Measurements from ENCODE around the gene TXN2.

The TXN2 gene

DNA sequence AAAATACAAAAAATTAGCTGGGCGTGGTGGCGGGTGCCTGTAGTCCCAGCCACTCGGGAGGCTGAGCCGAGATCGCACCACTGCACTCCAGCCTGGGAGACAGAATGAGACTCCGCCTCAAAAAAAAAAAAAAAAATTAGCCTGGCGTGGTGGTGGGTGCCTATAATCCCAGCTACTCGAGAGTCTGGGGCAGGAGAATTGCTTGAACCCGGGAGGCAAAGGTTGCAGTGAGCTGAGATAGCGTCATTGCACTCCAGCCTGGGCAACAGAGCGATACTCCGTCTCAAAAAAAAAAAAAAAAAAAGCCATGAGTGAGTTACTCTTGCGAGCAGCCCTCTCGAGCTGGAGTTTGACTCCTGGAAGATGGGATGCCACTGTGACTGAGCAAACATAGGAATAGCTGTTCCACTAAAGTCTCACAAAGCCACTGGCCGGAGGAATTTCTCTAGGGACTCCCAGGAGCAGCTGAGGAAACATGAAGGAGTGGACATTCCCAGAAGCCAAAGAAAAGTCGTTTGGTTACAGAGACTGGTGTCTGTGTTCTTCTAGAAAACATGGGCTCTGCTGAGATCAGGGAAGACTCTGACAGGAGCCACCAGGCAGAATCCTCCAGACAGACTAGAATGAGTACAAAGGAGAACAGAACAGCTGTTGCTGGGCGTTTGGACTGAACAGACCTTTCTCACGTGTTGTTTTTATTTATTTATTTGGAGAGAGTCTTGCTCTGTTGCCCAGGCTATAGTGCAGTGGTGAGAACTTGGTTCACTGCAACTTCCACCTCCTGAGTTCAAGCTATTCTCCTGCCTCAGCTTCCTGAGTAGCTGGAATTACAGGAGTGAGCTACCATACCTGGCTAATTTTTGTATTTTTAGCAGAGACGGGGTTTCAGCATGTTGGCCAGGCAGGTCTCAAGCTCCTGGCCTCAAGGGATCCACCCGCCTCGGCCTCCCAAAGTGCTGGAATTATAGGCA, 61.2 kb downstream of the TXN2 start:
- no peak for DNase-seq (ENCODE audit: low spot score)
- TF ChIP-seq, protein P1, sequence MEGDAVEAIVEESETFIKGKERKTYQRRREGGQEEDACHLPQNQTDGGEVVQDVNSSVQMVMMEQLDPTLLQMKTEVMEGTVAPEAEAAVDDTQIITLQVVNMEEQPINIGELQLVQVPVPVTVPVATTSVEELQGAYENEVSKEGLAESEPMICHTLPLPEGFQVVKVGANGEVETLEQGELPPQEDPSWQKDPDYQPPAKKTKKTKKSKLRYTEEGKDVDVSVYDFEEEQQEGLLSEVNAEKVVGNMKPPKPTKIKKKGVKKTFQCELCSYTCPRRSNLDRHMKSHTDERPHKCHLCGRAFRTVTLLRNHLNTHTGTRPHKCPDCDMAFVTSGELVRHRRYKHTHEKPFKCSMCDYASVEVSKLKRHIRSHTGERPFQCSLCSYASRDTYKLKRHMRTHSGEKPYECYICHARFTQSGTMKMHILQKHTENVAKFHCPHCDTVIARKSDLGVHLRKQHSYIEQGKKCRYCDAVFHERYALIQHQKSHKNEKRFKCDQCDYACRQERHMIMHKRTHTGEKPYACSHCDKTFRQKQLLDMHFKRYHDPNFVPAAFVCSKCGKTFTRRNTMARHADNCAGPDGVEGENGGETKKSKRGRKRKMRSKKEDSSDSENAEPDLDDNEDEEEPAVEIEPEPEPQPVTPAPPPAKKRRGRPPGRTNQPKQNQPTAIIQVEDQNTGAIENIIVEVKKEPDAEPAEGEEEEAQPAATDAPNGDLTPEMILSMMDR (IDR thresholded peaks at IDR 0.05; ENCODE audit: extremely low read depth, missing control alignments), result no peak

DNA sequence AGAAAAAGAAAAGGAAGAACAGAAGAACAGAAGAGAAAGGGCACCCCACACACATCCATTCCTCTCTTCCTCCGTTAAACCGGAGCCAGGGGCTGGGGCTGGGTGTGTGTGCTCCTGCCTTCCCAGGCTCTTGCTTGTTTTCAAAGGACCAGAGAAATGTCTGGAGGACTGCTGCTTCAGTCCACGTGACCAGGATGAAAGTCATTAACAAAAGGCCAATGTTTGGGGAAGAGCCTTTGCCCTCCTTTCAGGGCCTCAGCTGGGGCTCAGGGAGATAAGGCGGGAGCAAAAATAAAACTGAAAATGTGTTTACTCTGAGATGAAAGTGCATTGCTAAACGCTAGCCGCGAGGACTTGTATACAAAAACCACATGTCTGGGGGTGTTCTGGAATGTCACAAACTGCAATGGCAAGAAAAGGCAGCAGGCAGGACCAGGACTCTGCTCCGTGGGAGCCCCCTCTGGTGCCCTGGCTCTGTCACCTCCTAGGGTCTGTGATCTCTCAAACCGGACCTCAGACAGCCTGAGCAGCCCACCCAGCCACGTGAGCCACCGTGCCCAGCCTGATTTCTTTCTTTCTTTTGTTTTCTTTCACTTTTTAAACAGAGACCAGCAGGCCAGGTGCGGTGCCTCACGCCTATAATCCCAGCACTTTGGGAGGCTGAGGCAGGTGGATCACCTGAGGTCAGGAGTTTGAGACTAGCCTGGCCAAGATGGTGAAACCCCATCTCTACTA, 62.1 kb downstream of the TXN2 start:
- TF ChIP-seq, protein P1 (IDR thresholded peaks at IDR 0.05; ENCODE audit: extremely low read depth, missing control alignments), result no peak
- DNase-seq (ENCODE audit: low spot score), result no peak

DNA sequence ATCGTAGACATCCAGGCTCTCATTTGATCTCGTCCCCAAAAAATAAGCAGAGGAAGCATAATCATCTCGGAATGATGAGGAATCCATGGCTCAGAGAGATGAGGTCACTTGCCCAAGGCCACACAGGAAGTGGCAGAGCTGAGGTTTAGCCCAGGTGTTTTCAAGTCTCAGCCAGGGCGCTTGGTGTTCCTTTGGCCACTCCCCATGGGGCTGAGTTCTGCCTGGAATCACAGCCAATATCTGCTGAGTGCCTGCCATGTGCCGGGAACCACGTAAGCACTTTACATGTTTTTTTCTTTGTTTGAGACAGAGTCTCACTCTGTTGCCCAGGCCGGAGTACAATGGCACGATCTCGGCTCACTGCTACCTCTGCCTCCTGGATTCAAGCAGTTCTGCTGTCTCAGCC, 64.2 kb downstream of the TXN2 start:
- DNase-seq (ENCODE audit: low spot score), result no peak

More for the DNA sequence above, 64.2 kb downstream of the TXN2 start:
- TF ChIP-seq, protein P1 (IDR thresholded peaks at IDR 0.05; ENCODE audit: extremely low read depth, missing control alignments), result no peak
